Measurements from ENCODE around the gene PPARGC1A. TPM values are rescaled to one million over a fixed set of nuclear protein-coding genes. Genes with fewer than 3 reads are reported as not detected.

The PPARGC1A gene
- total and polyA plus RNA-seq, 2 of the 13 experiments (the other 11 are each of a cell fraction or from before 2014, with no cell fraction given) = 20.7 to 37.3 TPM

- no peak overlapping the region; a peak in 1 of 6 replicates for H3K4me3 ChIP-seq (replicated peaks in 1 of 3; ENCODE audit: insufficient read depth in 1 of 3, low read depth in 2 of 3, low read length in 3 of 3)
- H3K4me2 ChIP-seq (ENCODE audit: low read depth, low read length) = peak overlapping the region; percentile 73
- in situ Hi-C loops (cut with HindIII; ENCODE audit: extremely low pct_ligation_motif_present, low pct_unique_long_range_greater_than_20kb) (loop anchor here (25.0 kb wide), 1 partner anchor 705 kb away; the partner anchor contains the start of gene DHX15), intact Hi-C loops (cut with micrococcal nuclease; ENCODE audit: unreplicated experiment) (loop anchor here (1.0 to 10.0 kb wide), 3 partner anchors 8 to 97 kb away; partner anchors contain the start of gene PPARGC1A)
- H3K27me3 ChIP-seq (ENCODE audit: control insufficient read depth in 1 of 2, insufficient read depth in 2 of 2, low read length in 2 of 2) = no peaks in the 10 kb centered on the region
- no peaks in the 10 kb centered on the region for H3K9me3 ChIP-seq (ENCODE audit: low read length)
- peaks cover 50% of the 10 kb centered on the region for H3K79me2 ChIP-seq (ENCODE audit: insufficient read depth, low read length)
- BruUV-seq (replicated peaks) = no TSS peak
- H3K4me1 ChIP-seq (ENCODE audit: insufficient read depth, low read length) = peaks cover 95% of the 10 kb centered on the region
- no peak for FAIRE-seq
- POLR2A ChIA-PET = interaction anchor here (1.6 to 2.3 kb wide), 3 partner anchors 9 to 18 kb away, joined by 7 to 18 read pairs (median 11); partner anchors contain the start of gene PPARGC1A
- H3K9ac ChIP-seq (ENCODE audit: insufficient read depth, low read depth, low read length) = peak overlapping the region; percentile 59
- no peaks in the 10 kb centered on the region; the same call in 1 of the 2 replicates for H4K20me1 ChIP-seq (ENCODE audit: insufficient read depth, low read length)
- peaks cover 3 to 22% of the 10 kb centered on the region in 2 experiments; a peak in 4 of 5 replicates for H3K36me3 ChIP-seq (replicated peaks in 1 of 2; ENCODE audit: control insufficient read depth in 1 of 2, insufficient read depth in 2 of 2, low read length in 2 of 2)
- ATAC-seq = peak; percentile 37
- 48% methylated on average over 8 of the region's 8 CpGs for WGBS (ENCODE audit: low lambda C conversion rate)
- no peak overlapping the region for H2AFZ ChIP-seq (ENCODE audit: low read length)
- DNase-seq (ENCODE audit: low spot score) = peak; percentile 56
- CTCF ChIA-PET (ENCODE audit: low intra/inter-chr PET ratio, low total read pairs) = no interaction called here
- H3K27ac ChIP-seq (ENCODE audit: extremely low read length, insufficient read depth, low read length) = peak overlapping the region; percentile 84
- TF ChIP-seq CTCF (CRISPR knock-in tag; IDR thresholded peaks at IDR 0.05) (0 out of 2 replicates have a peak, but pooled peaks have one; percentile 32), STAG1 (CRISPR knock-in tag; IDR thresholded peaks at IDR 0.05) (peak; percentile 14; the same call in 1 of the 2 replicates), HOMEZ (CRISPR knock-in tag; IDR thresholded peaks at IDR 0.05; ENCODE audit: low read depth) (peak; percentile 20; the same call in 1 of the 2 replicates), RBM22 (optimal IDR thresholded peaks at IDR 0.05; ENCODE audit: low read length) (peak; percentile 25), CENPBD1 (CRISPR knock-in tag; IDR thresholded peaks at IDR 0.05; ENCODE audit: borderline replicate concordance, low read depth) (no peak), ZBTB38 (CRISPR knock-in tag; IDR thresholded peaks at IDR 0.05) (peak; percentile 26; the same call in 1 of the 2 replicates), TFE3 (CRISPR knock-in tag; IDR thresholded peaks at IDR 0.05) (no peak), NFAT5 (CRISPR knock-in tag; IDR thresholded peaks at IDR 0.05) (no peak), SALL1 (CRISPR knock-in tag; IDR thresholded peaks at IDR 0.05) (peak; percentile 25; the same call in 1 of the 2 replicates)
These were observed 8.0 kb downstream of the PPARGC1A start for GRCh38 chr4:23881674-23882337.

All from HepG2 (cell line).